SK-N-SH treated with all-trans-retinoic acid at 6 μM for 48 hours (cell line): ENCODE measurements around the gene MS4A6E.

ENCODE experiments used
- ATAC-seq: fragments of 200-7000 bp; cut with Tn5 transposase; 3 replicates; pipeline ENCODE4 v1.9.1; 2020; ENCODE audit warnings: mild to moderate bottlenecking, moderate library complexity
- ARNTL ChIP-seq: fragments of 450-650 bp; formaldehyde crosslinking; IDR thresholded peaks from 2 replicates; pipeline ENCODE4 v1.5.0; 2020; ENCODE audit warnings: low read depth, mild to moderate bottlenecking, moderate library complexity, borderline replicate concordance
- BACH2 ChIP-seq: fragments of 250-450 bp; sonication (Bioruptor Pico); IDR thresholded peaks from 2 replicates; pipeline ENCODE4 v1.9.0; 2021; ENCODE audit warnings: mild to moderate bottlenecking, borderline replicate concordance
- CSDC2 ChIP-seq: fragments of 250-450 bp; sonication (Bioruptor Pico); IDR thresholded peaks from 2 replicates; pipeline ENCODE4 v1.5.0; 2020; ENCODE audit warnings: mild to moderate bottlenecking, moderate library complexity
- ESRRG ChIP-seq: fragments of 250-450 bp; sonication (Bioruptor Pico); IDR thresholded peaks from 2 replicates; pipeline ENCODE4 v1.6.1; 2021; ENCODE audit warnings: mild to moderate bottlenecking
- GLIS3 ChIP-seq: fragments of 250-450 bp; sonication (Bioruptor Pico); IDR thresholded peaks from 2 replicates; pipeline ENCODE4 v1.5.0; 2020; ENCODE audit warnings: mild to moderate bottlenecking, moderate library complexity
- ISL1 ChIP-seq: fragments of 250-450 bp; sonication (Bioruptor Pico); IDR thresholded peaks from 2 replicates; pipeline ENCODE4 v2.1.2; 2022; ENCODE audit warnings: mild to moderate bottlenecking, moderate library complexity
- OSR1 ChIP-seq: fragments of 250-450 bp; sonication (Bioruptor Pico); IDR thresholded peaks from 2 replicates; pipeline ENCODE4 v1.8.0; 2022; ENCODE audit warnings: moderate library complexity, mild to moderate bottlenecking, inconsistent platforms
- PPARA ChIP-seq: fragments of 250-450 bp; sonication (Bioruptor Pico); IDR thresholded peaks from 2 replicates; pipeline ENCODE4 v1.5.0; 2020; ENCODE audit warnings: mild to moderate bottlenecking, borderline replicate concordance
- RARB ChIP-seq: fragments of 250-450 bp; sonication (Bioruptor Pico); IDR thresholded peaks from 2 replicates; pipeline ENCODE4 v1.8.0; 2021; ENCODE audit warnings: mild to moderate bottlenecking, moderate library complexity
- SNAI2 ChIP-seq: fragments of 250-450 bp; sonication (Bioruptor Pico); IDR thresholded peaks from 2 replicates; pipeline ENCODE4 v1.5.0; 2020; ENCODE audit warnings: mild to moderate bottlenecking, moderate library complexity
- TCF4 ChIP-seq: fragments of 250-450 bp; sonication (Bioruptor Pico); IDR thresholded peaks from 2 replicates; pipeline ENCODE4 v1.8.0; 2021; ENCODE audit warnings: mild to moderate bottlenecking, moderate library complexity, borderline replicate concordance
- TOX ChIP-seq: fragments of 250-450 bp; sonication (Bioruptor Pico); IDR thresholded peaks from 2 replicates; pipeline ENCODE4 v1.8.0; 2021; ENCODE audit warnings: mild to moderate bottlenecking, moderate library complexity, borderline replicate concordance
- ZC3H10 ChIP-seq: fragments of 250-450 bp; sonication (Bioruptor Pico); IDR thresholded peaks from 2 replicates; pipeline ENCODE4 v1.5.1; 2021; ENCODE audit warnings: mild to moderate bottlenecking, moderate library complexity
- ZFP3 ChIP-seq: fragments of 250-450 bp; sonication (Bioruptor Pico); IDR thresholded peaks from 2 replicates; pipeline ENCODE4 v1.5.0; 2020; ENCODE audit warnings: mild to moderate bottlenecking, moderate library complexity
- ZFP30 ChIP-seq: fragments of 450-650 bp; formaldehyde crosslinking; IDR thresholded peaks from 2 replicates; pipeline ENCODE4 v1.5.0; 2022; ENCODE audit warnings: mild to moderate bottlenecking, moderate library complexity
- ZNF70 ChIP-seq: fragments of 450-650 bp; formaldehyde crosslinking; IDR thresholded peaks from 2 replicates; pipeline ENCODE4 v1.5.0; 2020; ENCODE audit warnings: mild to moderate bottlenecking, moderate library complexity
- ZNF8 ChIP-seq: fragments of 450-650 bp; formaldehyde crosslinking; IDR thresholded peaks from 2 replicates; pipeline ENCODE4 v1.5.0; 2020; ENCODE audit warnings: mild to moderate bottlenecking, moderate library complexity
- TF ChIP-seq, protein P1 (sequence below): fragments of 250-450 bp; sonication (Bioruptor Pico); IDR thresholded peaks from 2 replicates; pipeline ENCODE4 v1.8.0; 2021; ENCODE audit warnings: low read depth, mild to moderate bottlenecking, moderate library complexity, borderline replicate concordance
- TF ChIP-seq, protein P2 (sequence below): fragments of 250-450 bp; sonication (Bioruptor Pico); IDR thresholded peaks from 2 replicates; pipeline ENCODE4 v1.5.1; 2020; ENCODE audit warnings: low read depth, mild to moderate bottlenecking, moderate library complexity
- TF ChIP-seq, protein P3 (sequence below): fragments of 250-450 bp; sonication (Bioruptor Pico); IDR thresholded peaks from 2 replicates; pipeline ENCODE4 v1.5.0; 2020; ENCODE audit warnings: mild to moderate bottlenecking, moderate library complexity
- TF ChIP-seq, protein P4 (sequence below): fragments of 250-450 bp; sonication (Bioruptor Pico); IDR thresholded peaks from 2 replicates; pipeline ENCODE4 v1.5.1; 2021; ENCODE audit warnings: mild to moderate bottlenecking, moderate library complexity
- TF ChIP-seq, protein P5 (sequence below): fragments of 250-450 bp; sonication (Bioruptor Pico); IDR thresholded peaks from 2 replicates; pipeline ENCODE4 v1.8.0; 2020; ENCODE audit warnings: mild to moderate bottlenecking, moderate library complexity, borderline replicate concordance

MS4A6E gene

DNA sequence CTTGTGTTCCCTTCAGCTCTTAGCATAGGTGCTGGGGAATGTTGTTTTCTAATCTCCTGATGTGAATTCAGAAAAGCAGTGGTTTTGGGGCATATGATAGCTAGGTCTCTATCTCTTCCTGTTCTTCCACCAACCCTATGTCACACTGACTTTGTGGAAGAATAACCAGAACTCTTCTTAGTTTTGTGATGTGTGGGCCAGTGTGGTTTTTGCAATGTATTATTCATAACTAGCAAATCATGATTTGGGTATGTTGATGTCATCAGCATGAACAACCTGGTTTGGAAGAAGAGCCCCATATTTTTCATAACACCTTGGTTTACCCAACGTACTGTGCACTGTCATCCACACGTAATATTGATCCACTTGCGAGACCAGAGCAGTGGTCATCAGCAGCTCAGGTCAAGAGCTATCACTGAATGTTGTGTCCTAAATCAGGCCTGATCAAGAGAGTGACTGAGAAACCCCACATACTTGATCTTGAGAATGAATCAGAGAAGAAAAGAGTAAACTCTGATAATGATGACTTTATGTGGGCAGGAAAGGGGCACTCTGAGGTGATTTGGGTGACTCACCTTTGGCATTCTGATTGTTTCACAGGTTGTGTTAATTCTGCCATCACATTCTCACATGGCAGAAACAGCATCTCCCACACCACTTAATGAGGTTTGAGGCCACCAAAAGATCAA lies 19.4 kb upstream of the MS4A6E start:
- TF ChIP-seq PPARA (CRISPR knock-in tag) (no peak), ARNTL (CRISPR knock-in tag) (no peak), ZNF8 (CRISPR knock-in tag) (no peak), ZFP30 (CRISPR knock-in tag) (no peak), ZFP3 (CRISPR knock-in tag) (no peak), ZNF70 (CRISPR knock-in tag) (no peak), ESRRG (no peak), CSDC2 (CRISPR knock-in tag) (no peak), GLIS3 (CRISPR knock-in tag) (no peak)
- TF ChIP-seq, protein P1, sequence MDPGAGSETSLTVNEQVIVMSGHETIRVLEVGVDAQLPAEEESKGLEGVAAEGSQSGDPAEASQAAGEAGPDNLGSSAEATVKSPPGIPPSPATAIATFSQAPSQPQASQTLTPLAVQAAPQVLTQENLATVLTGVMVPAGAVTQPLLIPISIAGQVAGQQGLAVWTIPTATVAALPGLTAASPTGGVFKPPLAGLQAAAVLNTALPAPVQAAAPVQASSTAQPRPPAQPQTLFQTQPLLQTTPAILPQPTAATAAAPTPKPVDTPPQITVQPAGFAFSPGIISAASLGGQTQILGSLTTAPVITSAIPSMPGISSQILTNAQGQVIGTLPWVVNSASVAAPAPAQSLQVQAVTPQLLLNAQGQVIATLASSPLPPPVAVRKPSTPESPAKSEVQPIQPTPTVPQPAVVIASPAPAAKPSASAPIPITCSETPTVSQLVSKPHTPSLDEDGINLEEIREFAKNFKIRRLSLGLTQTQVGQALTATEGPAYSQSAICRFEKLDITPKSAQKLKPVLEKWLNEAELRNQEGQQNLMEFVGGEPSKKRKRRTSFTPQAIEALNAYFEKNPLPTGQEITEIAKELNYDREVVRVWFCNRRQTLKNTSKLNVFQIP (CRISPR knock-in tag), result no peak
- TF ChIP-seq, protein P2, sequence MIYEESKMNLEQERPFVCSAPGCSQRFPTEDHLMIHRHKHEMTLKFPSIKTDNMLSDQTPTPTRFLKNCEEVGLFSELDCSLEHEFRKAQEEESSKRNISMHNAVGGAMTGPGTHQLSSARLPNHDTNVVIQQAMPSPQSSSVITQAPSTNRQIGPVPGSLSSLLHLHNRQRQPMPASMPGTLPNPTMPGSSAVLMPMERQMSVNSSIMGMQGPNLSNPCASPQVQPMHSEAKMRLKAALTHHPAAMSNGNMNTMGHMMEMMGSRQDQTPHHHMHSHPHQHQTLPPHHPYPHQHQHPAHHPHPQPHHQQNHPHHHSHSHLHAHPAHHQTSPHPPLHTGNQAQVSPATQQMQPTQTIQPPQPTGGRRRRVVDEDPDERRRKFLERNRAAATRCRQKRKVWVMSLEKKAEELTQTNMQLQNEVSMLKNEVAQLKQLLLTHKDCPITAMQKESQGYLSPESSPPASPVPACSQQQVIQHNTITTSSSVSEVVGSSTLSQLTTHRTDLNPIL, result no peak
- ATAC-seq, result no peak

DNA sequence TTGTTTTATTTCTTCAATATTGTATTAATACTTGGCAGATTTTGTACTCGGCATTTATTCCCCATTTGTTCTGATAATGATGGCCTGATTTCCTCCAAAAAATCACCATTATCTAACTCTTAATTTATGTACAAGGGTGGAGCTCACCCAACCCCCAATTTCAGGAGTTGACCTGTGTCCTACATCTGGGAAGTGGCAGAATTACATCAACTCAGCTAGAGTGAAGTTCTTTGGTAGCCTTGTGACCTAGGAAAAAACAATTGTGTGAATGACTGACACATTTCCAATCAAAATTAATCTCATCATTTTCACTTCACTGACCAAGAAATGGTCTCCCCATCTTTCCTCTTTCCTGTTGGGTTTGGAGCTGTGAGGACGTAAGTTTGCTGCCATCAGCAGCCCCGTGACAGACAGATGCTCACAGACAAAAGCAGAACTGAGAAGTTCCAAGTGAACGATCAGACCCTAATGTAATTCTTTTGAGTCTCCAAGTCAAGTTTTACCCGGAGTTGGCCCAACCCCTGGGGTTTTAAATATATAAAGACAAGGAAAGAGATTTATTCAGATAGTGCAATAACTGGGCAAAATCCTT lies 16.6 kb upstream of the MS4A6E start:
- TF ChIP-seq SNAI2 (CRISPR knock-in tag) (no peak), GLIS3 (CRISPR knock-in tag) (no peak), OSR1 (CRISPR knock-in tag) (no peak), PPARA (CRISPR knock-in tag) (no peak), ESRRG (no peak), ZNF8 (CRISPR knock-in tag) (no peak), TCF4 (CRISPR knock-in tag) (no peak), RARB (CRISPR knock-in tag) (no peak), ZC3H10 (CRISPR knock-in tag) (no peak), ZFP30 (CRISPR knock-in tag) (no peak), ISL1 (CRISPR knock-in tag) (no peak), ARNTL (CRISPR knock-in tag) (no peak), ZFP3 (CRISPR knock-in tag) (no peak), BACH2 (CRISPR knock-in tag) (no peak), TOX (CRISPR knock-in tag) (no peak)
- TF ChIP-seq, protein P3, sequence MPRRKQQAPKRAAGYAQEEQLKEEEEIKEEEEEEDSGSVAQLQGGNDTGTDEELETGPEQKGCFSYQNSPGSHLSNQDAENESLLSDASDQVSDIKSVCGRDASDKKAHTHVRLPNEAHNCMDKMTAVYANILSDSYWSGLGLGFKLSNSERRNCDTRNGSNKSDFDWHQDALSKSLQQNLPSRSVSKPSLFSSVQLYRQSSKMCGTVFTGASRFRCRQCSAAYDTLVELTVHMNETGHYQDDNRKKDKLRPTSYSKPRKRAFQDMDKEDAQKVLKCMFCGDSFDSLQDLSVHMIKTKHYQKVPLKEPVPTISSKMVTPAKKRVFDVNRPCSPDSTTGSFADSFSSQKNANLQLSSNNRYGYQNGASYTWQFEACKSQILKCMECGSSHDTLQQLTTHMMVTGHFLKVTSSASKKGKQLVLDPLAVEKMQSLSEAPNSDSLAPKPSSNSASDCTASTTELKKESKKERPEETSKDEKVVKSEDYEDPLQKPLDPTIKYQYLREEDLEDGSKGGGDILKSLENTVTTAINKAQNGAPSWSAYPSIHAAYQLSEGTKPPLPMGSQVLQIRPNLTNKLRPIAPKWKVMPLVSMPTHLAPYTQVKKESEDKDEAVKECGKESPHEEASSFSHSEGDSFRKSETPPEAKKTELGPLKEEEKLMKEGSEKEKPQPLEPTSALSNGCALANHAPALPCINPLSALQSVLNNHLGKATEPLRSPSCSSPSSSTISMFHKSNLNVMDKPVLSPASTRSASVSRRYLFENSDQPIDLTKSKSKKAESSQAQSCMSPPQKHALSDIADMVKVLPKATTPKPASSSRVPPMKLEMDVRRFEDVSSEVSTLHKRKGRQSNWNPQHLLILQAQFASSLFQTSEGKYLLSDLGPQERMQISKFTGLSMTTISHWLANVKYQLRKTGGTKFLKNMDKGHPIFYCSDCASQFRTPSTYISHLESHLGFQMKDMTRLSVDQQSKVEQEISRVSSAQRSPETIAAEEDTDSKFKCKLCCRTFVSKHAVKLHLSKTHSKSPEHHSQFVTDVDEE (CRISPR knock-in tag), result no peak
- TF ChIP-seq, protein P4, sequence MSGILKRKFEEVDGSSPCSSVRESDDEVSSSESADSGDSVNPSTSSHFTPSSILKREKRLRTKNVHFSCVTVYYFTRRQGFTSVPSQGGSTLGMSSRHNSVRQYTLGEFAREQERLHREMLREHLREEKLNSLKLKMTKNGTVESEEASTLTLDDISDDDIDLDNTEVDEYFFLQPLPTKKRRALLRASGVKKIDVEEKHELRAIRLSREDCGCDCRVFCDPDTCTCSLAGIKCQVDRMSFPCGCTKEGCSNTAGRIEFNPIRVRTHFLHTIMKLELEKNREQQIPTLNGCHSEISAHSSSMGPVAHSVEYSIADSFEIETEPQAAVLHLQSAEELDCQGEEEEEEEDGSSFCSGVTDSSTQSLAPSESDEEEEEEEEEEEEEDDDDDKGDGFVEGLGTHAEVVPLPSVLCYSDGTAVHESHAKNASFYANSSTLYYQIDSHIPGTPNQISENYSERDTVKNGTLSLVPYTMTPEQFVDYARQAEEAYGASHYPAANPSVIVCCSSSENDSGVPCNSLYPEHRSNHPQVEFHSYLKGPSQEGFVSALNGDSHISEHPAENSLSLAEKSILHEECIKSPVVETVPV (CRISPR knock-in tag), result no peak
- TF ChIP-seq, protein P1 (CRISPR knock-in tag), result no peak
- TF ChIP-seq, protein P5, sequence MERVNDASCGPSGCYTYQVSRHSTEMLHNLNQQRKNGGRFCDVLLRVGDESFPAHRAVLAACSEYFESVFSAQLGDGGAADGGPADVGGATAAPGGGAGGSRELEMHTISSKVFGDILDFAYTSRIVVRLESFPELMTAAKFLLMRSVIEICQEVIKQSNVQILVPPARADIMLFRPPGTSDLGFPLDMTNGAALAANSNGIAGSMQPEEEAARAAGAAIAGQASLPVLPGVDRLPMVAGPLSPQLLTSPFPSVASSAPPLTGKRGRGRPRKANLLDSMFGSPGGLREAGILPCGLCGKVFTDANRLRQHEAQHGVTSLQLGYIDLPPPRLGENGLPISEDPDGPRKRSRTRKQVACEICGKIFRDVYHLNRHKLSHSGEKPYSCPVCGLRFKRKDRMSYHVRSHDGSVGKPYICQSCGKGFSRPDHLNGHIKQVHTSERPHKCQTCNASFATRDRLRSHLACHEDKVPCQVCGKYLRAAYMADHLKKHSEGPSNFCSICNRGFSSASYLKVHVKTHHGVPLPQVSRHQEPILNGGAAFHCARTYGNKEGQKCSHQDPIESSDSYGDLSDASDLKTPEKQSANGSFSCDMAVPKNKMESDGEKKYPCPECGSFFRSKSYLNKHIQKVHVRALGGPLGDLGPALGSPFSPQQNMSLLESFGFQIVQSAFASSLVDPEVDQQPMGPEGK (CRISPR knock-in tag), result no peak
- TF ChIP-seq, protein P2, result no peak
- TF ChIP-seq, all 23 proteins: peak for 0
- no peak for ATAC-seq
